Esophagus squamous epithelium (tissue), 5 donors: Measurements from ENCODE around the gene TPPP. TPM values are rescaled to one million over a fixed set of nuclear protein-coding genes. Genes with fewer than 3 reads are reported as not detected.

Source experiments
- DNase-seq: peaks from one replicate; lab custom pipeline; 2025; lab: John Stamatoyannopoulos, UW
- H3K27ac ChIP-seq, 4 donors: fragments of 200-600 bp; sonication (generic); one replicate each; pipeline ENCODE4 v1.5.1; 2016 to 2019; ENCODE audit warnings: mild to moderate bottlenecking in 1 of 4
- H3K27me3 ChIP-seq, 4 donors: fragments of 200-600 bp; sonication (generic); 1 replicate in 3 of 4; 2 replicates in 1 of 4; pipeline versions ENCODE4 v1.5.1 to v1.6.0; 2017 to 2021; ENCODE audit warnings: antibody characterized with exemption in 1 of 4
- H3K36me3 ChIP-seq, 3 donors: fragments of 200-600 bp; sonication (generic); one replicate each; pipeline ENCODE4 v1.5.1; 2016 to 2019
- H3K4me1 ChIP-seq, 3 donors: fragments of 200-600 bp; sonication (generic); one replicate each; pipeline ENCODE4 v1.5.1; 2017 to 2019
- H3K4me3 ChIP-seq, 4 donors: fragments of 200-600 bp; sonication (generic); 1 replicate in 3 of 4; 2 replicates in 1 of 4; pipeline ENCODE4 v1.5.1; 2016 to 2019; ENCODE audit warnings: mild to moderate bottlenecking in 2 of 4, moderate library complexity in 1 of 4
- H3K9me3 ChIP-seq, 3 donors: fragments of 200-600 bp; sonication (generic); one replicate each; pipeline ENCODE4 v1.5.1; 2016 to 2019
- CTCF ChIP-seq, 6 experiments: fragments of 450-650 bp in 4 of 6; fragments of 200-600 bp in 2 of 6; sonication (generic) in 2 of 6; IDR thresholded peaks; one replicate each; pipeline ENCODE4 v1.5.1; 2016 to 2019; ENCODE audit warnings: antibody characterized with exemption in 6 of 6, mild to moderate bottlenecking in 4 of 6, moderate library complexity in 4 of 6
- POLR2A ChIP-seq, 4 donors: fragments of 450-650 bp; IDR thresholded peaks; one replicate each; pipeline ENCODE4 v1.6.1; 2017; ENCODE audit warnings: antibody characterized with exemption in 4 of 4, mild to moderate bottlenecking in 4 of 4, moderate library complexity in 3 of 4
- WGBS, 2 donors: methylation state at CpG; one replicate each; pipeline ENCODE4 v1.1.5; 2018; 5-methylcytosine and 5-hydroxymethylcytosine counted together
- intact Hi-C: fragments of 100-400 bp; cut with DNase I; formaldehyde crosslinking; loops from one replicate; pipeline ENCODE4 v1.15.0; 2022
- total RNA-seq, 4 donors: library from RNA; depleted of rRNA; stranded (reverse); fragments of >200 nt; gene quantifications; one replicate each; pipeline ENCODE4 v1.1.0, GENCODE V29; 2016
- donor health status: DM: yes; HTN: yes; CAD: no.

Gene TPPP
- total RNA-seq, 4 donors from 2014 or later: 1.7 to 5.8 (median 5.5) TPM

GRCh38 chr5:652023-652515 lies 41.1 kb downstream of the TPPP start:
- no peak for DNase-seq
- no peaks in the 10 kb centered on the region for H3K27me3 ChIP-seq
- TF ChIP-seq CTCF (IDR thresholded peaks at IDR 0.05) (no peak), POLR2A (IDR thresholded peaks at IDR 0.05) (no peak)
- 80 to 93% methylated on average over 3 to 6 of the region's 8 CpGs for WGBS, 2 donors
- peaks cover 0 to 54% (median 3%) of the 10 kb centered on the region in 3 donors for H3K36me3 ChIP-seq
- H3K9me3 ChIP-seq: no peaks in the 10 kb centered on the region
- no peaks in the 10 kb centered on the region for H3K4me1 ChIP-seq
- intact Hi-C loops: no loop called here
- H3K27ac ChIP-seq: no peak overlapping the region
- no peak overlapping the region for H3K4me3 ChIP-seq

GRCh38 chr5:651296-652022 lies 41.7 kb downstream of the TPPP start:
- WGBS, 2 donors: 95 to 97% methylated on average over 7 to 8 of the region's 16 CpGs
- Histone ChIP-seq H3K36me3 (peaks cover 0 to 58% (median 3%) of the 10 kb centered on the region in 3 donors), H3K9me3 (no peaks in the 10 kb centered on the region), H3K4me1 (no peaks in the 10 kb centered on the region), H3K27ac (no peak overlapping the region), H3K4me3 (no peak overlapping the region), H3K27me3 (no peaks in the 10 kb centered on the region)
- intact Hi-C loops: no loop called here
- no peak for DNase-seq
- TF ChIP-seq POLR2A (IDR thresholded peaks at IDR 0.05): no peak
- no peak for TF ChIP-seq CTCF (IDR thresholded peaks at IDR 0.05)

GRCh38 chr5:647727-648126 lies 45.4 kb downstream of the TPPP start:
- no peaks in the 10 kb centered on the region for H3K4me1 ChIP-seq
- H3K27me3 ChIP-seq: no peaks in the 10 kb centered on the region
- peaks cover 0 to 69% (median 3%) of the 10 kb centered on the region in 3 donors for H3K36me3 ChIP-seq
- H3K9me3 ChIP-seq: no peaks in the 10 kb centered on the region
- WGBS, 2 donors: 95 to 100% methylated on average over 7 of the region's 9 CpGs
- no peak for TF ChIP-seq POLR2A (IDR thresholded peaks at IDR 0.05)
- no peak for TF ChIP-seq CTCF (IDR thresholded peaks at IDR 0.05)
- no peak overlapping the region for H3K27ac ChIP-seq
- H3K4me3 ChIP-seq: no peak overlapping the region
- intact Hi-C loops: no loop called here
- DNase-seq: no peak

GRCh38 chr5:647311-647710 lies 45.8 kb downstream of the TPPP start:
- H3K9me3 ChIP-seq: no peaks in the 10 kb centered on the region
- no peaks in the 10 kb centered on the region for H3K27me3 ChIP-seq
- no peaks in the 10 kb centered on the region for H3K4me1 ChIP-seq
- H3K27ac ChIP-seq: no peak overlapping the region
- H3K4me3 ChIP-seq: no peak overlapping the region
- intact Hi-C loops: no loop called here
- H3K36me3 ChIP-seq: peaks cover 0 to 69% (median 3%) of the 10 kb centered on the region in 3 donors
- DNase-seq: no peak
- no peak for TF ChIP-seq POLR2A (IDR thresholded peaks at IDR 0.05)
- no peak for TF ChIP-seq CTCF (IDR thresholded peaks at IDR 0.05)
- WGBS, 2 donors: 89 to 100% methylated on average over 2 of the region's 4 CpGs

- Histone ChIP-seq H3K27me3 (no peaks in the 10 kb centered on the region), H3K4me3 (no peak overlapping the region), H3K36me3 (peaks cover 0 to 69% (median 0%) of the 10 kb centered on the region in 3 donors), H3K9me3 (no peaks in the 10 kb centered on the region), H3K4me1 (no peaks in the 10 kb centered on the region), H3K27ac (no peak overlapping the region)
- WGBS, 2 donors: 96 to 97% methylated on average over 5 to 15 of the region's 18 CpGs
- intact Hi-C loops: no loop called here
- DNase-seq: no peak
- TF ChIP-seq POLR2A (IDR thresholded peaks at IDR 0.05): no peak
- no peak for TF ChIP-seq CTCF (IDR thresholded peaks at IDR 0.05)
These were observed 46.6 kb downstream of the TPPP start for GRCh38 chr5:646396-647201.
